ENCODE data around the gene BAHCC1. TPM values are rescaled to one million over a fixed set of nuclear protein-coding genes. Genes with fewer than 3 reads are reported as not detected.
"Not testable (repeated sequence)": the region's sequence is repeated elsewhere in the genome, so short reads cannot be mapped to it uniquely, and the experiment has no call there.

BAHCC1 gene
- total RNA-seq, 2 donors from 2014 or later, result 0.52 to 0.84 TPM

DNA sequence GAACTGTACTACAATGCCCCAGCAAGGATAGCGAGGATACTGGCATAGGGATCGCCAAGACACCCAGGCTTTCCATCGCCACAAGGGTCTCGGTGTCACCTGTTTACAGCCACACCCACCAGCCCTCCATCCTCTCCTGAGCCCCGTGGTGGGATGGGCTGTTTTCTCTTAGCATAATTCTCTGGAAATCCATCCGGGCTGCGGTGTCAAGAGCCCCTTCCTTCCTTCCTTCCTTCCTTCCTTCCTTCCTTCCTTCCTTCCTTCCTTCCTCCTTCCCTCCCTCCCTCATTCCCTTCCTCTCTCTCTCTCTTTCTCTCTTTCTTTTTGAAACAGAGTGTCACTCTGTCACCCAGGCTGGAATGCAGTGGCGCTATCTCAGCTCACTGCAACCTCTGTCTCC is 36.0 kb upstream of the BAHCC1 start:
- H3K4me3 Mint-ChIP-seq, result no peak overlapping the region
- DNase-seq (ENCODE audit: low spot score) (no peak), ATAC-seq (no peak)
- no peaks in the 10 kb centered on the region for H3K9me3 Mint-ChIP-seq
- H3K27me3 Mint-ChIP-seq, result peaks cover 40 to 45% of the 10 kb centered on the region in 2 donors
- H3K27ac Mint-ChIP-seq, result peak overlapping the region; percentile 14 to 29
- H3K4me1 Mint-ChIP-seq (ENCODE audit: low read depth in 2 of 2), result peaks cover 25 to 28% of the 10 kb centered on the region in 2 donors
- no peaks in the 10 kb centered on the region for H3K36me3 Mint-ChIP-seq

DNA sequence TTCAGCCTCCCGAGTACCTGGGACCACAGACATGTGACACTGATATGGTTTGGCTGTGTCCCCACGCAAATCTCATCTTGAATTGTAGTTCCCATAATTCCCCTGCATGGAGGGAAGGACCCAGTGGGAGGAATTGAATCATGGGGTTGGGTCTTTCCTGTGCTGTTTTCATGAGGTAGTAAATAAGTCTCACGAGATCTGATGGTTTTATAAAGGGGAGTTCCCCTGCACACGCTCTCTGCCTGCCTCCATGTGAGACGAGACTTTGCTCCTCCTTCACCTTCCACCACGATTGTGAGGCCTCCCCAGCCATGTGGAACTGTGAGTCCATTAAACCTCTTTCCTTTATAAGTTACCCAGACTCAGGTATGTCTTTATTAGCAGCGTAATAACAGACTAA is 33.3 kb upstream of the BAHCC1 start:
- not testable (repeated sequence) for ATAC-seq; DNase-seq (ENCODE audit: low spot score); H3K36me3 Mint-ChIP-seq; H3K9me3 Mint-ChIP-seq
- peaks cover 38 to 47% of the 10 kb centered on the region in 2 donors for H3K27me3 Mint-ChIP-seq
- peak overlapping the region; percentile 38 for H3K4me3 Mint-ChIP-seq
- H3K27ac Mint-ChIP-seq, result peak overlapping the region in 1 of 2 donors; percentile 35
- peaks cover 18 to 43% of the 10 kb centered on the region in 2 donors for H3K4me1 Mint-ChIP-seq (ENCODE audit: low read depth in 2 of 2)

DNA sequence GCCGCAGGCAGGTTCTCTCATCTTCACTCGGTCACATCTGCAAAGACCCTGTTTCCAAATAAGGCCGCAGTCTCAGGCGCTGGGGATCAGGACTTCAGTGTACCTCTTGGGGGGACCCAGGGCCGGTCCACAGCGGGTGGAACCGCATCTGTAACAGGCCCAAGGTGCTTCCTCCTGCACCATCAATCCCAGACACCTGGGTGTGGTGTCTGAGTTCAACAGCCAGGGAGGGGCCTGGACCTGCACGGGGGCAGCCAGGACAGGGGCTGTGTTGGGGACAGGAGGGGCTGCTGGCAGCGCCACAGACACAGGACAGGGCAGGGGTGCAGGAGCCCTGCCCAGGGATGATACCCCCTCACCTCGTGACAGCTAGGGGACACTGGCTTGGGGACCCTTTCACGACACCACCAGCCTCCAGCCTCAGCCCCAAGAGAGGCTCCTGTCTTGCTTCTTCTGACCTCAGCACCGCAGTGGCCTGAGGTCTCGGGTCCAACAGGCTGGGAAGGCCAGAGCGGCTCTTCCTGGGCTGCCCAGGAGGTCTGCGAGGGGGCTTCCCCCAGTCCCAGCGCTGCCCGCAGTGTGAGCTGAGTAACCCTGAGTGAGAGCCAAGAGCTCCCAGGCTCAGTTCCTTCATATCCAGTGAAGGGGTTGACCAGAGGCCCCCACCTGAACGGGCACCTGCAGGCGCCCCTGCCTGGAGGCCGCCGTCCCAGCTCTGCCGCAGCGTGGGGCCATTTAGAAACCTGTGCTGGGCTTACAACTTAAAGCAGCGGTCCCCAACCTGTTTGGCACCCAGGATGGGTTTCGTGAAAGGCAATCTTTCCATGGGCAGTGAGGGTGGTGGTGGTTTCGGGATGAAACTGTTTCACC is 30.7 kb upstream of the BAHCC1 start:
- Mint-ChIP-seq H3K36me3 (no peaks in the 10 kb centered on the region), H3K27me3 (peaks cover 26 to 35% of the 10 kb centered on the region in 2 donors), H3K4me3 (no peak overlapping the region), H3K27ac (peak overlapping the region in 1 of 2 donors; percentile 43), H3K9me3 (no peaks in the 10 kb centered on the region), H3K4me1 (ENCODE audit: low read depth in 2 of 2) (peaks cover 4 to 26% of the 10 kb centered on the region in 2 donors)
- DNase-seq (ENCODE audit: low spot score) (no peak), ATAC-seq (no peak)

DNA sequence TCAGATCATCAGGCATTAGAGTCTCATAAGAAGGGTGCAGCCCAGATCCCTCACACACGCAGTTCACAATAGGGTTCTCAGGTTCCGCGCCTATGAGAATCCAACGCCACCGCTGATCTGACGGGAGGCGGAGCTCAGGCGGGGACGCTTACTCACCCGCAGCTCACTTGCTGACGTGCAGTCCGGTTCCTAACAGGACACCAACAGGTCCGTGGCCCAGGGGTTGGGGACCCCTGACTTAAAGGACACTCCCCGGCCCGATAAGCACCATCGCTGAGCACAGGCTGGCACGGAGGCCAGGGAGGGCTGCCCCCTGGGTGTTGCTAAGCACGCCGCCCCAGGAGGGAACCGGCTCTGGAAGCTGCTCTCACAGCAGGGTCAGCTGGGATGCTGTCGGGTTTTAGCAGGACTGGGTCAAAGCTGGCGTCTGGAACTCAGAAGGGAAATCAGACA is 30.1 kb upstream of the BAHCC1 start:
- Mint-ChIP-seq H3K9me3 (no peaks in the 10 kb centered on the region), H3K27ac (no peak overlapping the region), H3K36me3 (no peaks in the 10 kb centered on the region), H3K4me3 (peak overlapping the region; percentile 30), H3K4me1 (ENCODE audit: low read depth in 2 of 2) (peaks cover 4 to 25% of the 10 kb centered on the region in 2 donors), H3K27me3 (peaks cover 26 to 33% of the 10 kb centered on the region in 2 donors)
- ATAC-seq (peak; percentile 60 to 79), DNase-seq (ENCODE audit: low spot score) (no peak)

DNA sequence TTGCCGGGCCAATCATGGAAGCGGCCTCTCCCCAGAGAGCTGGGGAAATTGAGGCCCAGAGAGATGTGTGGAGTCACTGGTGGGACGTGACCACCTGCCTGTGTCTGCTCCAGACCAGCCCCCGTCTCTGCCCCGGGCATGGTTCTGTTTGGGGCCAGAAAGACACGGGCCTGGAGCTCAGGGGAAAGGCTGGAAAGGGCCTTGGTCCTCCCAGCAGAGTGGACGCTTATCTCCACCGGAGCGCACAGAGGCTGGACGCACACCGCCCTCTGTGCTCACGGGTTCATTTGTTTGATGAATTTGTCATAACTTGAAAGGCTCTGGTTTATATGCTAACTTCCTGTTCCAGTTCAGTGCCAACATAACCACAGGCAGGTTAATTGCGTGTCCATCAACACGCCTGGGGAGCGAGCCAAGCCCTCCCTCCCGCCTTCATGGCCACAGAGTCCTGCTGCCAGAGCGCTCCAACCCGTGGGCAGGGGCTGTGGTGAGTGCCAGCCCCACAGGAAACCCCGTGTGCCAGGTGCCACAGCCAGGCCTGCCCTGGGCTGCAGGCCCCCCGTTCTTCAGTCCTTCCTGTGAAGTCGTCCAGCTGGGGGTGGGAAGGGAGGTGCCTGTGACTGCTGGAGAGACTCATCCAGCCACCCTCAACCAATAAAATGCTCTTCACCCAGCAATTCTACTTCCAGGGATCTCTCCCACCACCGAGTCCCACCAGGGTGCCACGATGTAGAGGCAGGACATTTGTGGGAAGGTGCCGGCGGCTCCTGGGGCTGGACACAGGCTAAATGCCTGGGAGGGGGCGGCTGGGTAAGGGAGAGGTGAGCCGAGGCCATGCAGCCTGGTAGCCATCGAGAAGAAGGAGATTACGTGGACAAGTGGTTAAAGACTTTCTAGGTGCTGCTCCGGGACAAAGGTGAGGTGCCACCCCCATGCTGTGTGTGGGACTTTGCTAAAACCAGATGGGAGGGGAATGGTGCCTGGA is 29.4 kb upstream of the BAHCC1 start:
- Mint-ChIP-seq H3K4me1 (ENCODE audit: low read depth in 2 of 2) (peaks cover 4 to 23% of the 10 kb centered on the region in 2 donors), H3K36me3 (no peaks in the 10 kb centered on the region), H3K4me3 (peak overlapping the region; percentile 30), H3K27ac (no peak overlapping the region), H3K9me3 (no peaks in the 10 kb centered on the region), H3K27me3 (peaks cover 20 to 27% of the 10 kb centered on the region in 2 donors)
- ATAC-seq (peak; percentile 60 to 69), DNase-seq (ENCODE audit: low spot score) (no peak)

DNA sequence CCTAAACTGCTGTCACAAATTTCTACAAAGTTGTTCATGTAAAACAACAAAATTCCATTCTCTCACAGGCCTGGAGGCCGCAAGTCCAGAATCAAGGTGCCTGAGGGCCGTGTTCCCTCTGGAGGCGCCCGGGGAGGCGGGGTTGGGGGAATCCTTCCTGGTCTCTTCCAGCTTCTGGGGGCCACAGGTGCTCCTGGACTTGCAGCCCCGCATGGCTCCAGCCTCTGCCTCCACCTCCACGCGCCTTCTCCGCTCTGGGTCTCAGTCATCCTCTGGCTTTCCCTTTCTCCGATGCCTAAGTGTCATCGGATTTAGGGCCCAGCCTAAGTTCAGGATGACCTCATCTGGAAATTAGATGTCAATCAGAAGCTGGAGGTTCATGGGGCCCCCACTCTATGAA is 28.6 kb upstream of the BAHCC1 start:
- Mint-ChIP-seq H3K27me3 (peaks cover 20 to 27% of the 10 kb centered on the region in 2 donors), H3K27ac (no peak overlapping the region), H3K4me1 (ENCODE audit: low read depth in 2 of 2) (peaks cover 4 to 23% of the 10 kb centered on the region in 2 donors), H3K4me3 (no peak overlapping the region), H3K9me3 (no peaks in the 10 kb centered on the region), H3K36me3 (no peaks in the 10 kb centered on the region)
- no peak for ATAC-seq
- no peak for DNase-seq (ENCODE audit: low spot score)

DNA sequence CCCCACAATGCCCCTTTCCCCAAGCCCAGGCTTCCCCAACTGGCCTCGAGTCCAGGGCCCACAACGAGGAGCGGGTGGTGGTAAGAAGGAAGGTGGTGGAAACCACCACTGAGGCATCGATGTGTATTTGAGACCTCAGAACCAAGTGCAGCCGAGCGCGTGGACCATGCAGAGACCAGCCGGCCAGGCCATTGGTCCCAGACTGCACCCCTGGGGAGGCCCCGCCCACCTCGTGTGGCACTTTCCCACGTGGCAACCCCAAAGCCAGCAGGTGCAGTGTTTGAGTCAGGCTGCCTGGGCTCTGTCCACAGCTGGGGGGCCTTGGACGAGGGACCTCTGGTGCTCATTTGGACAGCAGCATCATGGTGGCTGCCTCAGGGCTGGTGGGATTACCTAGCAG is 28.1 kb upstream of the BAHCC1 start:
- Mint-ChIP-seq H3K36me3 (no peaks in the 10 kb centered on the region), H3K4me1 (ENCODE audit: low read depth in 2 of 2) (peaks cover 2 to 20% of the 10 kb centered on the region in 2 donors), H3K4me3 (no peak overlapping the region), H3K27ac (no peak overlapping the region), H3K9me3 (no peaks in the 10 kb centered on the region), H3K27me3 (peaks cover 16 to 22% of the 10 kb centered on the region in 2 donors)
- no peak for DNase-seq (ENCODE audit: low spot score)
- no peak for ATAC-seq

DNA sequence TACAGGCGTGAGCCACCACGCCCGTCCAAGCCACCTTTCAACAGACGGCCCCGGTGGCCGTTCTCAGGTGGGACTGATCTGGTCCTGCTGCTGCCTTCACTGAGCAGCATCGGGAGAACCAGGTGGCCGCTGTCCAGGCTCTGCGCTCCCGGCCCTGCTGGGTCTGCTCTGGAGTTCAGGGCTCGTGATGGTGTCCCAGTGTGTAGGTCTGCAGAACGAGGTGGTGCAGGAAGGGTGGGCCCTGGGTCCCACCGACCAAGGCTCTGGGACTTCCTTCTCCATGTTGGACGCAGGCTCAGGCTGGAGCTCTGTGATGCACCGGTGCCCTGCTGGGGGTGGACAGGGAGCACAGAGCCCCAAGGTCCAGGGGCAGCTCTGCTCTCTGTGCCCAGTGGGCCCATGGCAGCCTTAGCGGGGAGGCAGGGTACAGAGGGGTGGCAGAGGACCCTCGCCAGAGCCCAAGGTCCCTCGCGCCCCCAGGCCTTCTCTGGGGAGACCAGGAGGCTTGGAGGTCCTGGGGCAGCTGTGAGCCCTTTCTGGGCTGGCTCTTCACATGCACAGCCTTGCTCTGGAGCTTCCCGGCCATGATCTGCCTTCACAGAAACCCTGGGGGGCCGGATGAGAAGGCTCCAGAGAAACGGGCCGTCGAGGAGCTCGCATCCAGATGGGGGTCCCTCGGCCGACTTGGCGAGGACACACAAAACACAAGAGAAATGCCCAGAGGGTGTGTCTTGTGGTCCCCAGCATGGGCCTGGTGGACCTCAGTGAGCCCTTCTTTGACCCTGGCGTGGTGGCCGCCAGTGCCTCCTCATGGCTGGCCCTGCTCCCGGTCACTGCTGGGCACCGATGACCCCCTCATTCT is 26.9 kb upstream of the BAHCC1 start:
- ATAC-seq (no peak), DNase-seq (ENCODE audit: low spot score) (no peak)

DNA sequence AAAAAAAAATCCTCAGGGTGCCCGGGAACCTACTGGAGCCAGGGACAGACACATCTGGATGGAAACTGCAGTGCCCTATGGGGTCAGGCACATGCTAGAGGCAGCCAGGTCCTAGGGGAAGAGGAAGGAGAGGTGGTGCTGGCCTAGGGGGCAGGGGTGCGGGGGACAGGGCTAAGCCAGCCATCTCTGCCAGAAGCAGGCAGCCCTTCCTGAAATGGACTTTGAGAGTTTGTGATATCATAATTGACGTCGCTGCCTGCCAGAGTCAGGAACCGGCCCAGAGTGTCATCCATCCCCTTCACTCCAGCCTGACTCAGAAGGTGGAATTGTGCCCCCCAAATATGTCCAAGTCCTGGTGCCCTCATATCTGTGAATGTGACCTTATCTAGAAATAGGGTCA is 25.0 kb upstream of the BAHCC1 start:
- Mint-ChIP-seq H3K36me3 (no peaks in the 10 kb centered on the region), H3K4me3 (no peak overlapping the region), H3K9me3 (no peaks in the 10 kb centered on the region), H3K27me3 (peaks cover 0 to 2% of the 10 kb centered on the region in 2 donors), H3K4me1 (ENCODE audit: low read depth in 2 of 2) (peaks cover 0 to 15% of the 10 kb centered on the region in 2 donors), H3K27ac (no peak overlapping the region)
- ATAC-seq (no peak), DNase-seq (ENCODE audit: low spot score) (no peak)

More for the DNA sequence above, 26.9 kb upstream of the BAHCC1 start:
- Mint-ChIP-seq H3K9me3 (no peaks in the 10 kb centered on the region), H3K27ac (no peak overlapping the region), H3K36me3 (no peaks in the 10 kb centered on the region), H3K4me1 (ENCODE audit: low read depth in 2 of 2) (peaks cover 0 to 23% of the 10 kb centered on the region in 2 donors), H3K4me3 (no peak overlapping the region), H3K27me3 (peaks cover 6 to 10% of the 10 kb centered on the region in 2 donors)

DNA sequence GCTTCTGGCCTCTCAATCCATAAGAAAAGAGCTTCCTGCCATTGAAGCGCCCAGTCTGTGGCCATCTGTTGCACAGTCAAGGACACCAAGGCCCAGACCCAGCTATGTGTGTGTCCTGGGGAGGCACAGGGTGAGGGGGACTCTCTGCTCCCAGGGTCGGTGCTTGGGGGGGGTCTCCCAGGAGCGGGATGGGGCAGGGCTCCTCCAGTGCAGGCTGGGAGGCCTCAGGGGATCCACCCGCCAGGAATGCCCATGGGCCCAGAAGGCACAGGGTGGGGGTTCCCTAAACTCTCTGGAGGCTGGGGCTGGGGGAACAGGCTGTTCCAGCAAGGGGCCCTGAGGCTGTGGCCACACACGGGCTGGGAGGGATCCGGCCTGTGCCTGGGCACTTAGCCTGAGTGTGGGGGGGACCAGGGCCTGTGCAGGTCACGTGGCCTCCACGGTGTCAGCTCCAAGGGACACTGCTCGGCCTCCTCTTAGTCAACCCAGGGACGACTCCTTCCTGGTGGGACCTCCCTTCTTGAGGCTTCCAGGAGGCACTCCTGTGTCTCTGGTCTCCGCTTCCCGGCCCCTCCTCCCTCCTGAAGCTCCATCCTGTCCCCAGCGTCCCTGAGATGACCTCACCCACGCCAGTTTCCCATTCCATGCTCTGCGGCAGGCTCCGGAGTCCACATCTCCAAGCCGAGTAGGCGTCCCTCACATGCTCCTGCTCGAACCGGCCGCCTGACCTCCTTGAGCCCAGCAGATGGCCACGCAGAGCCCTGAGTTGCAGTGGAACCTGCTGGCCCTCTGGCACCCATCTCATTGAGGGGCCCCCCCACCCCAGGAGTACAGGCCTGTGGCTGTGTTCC is 23.1 kb upstream of the BAHCC1 start:
- Mint-ChIP-seq H3K9me3 (no peaks in the 10 kb centered on the region), H3K4me3 (no peak overlapping the region), H3K36me3 (no peaks in the 10 kb centered on the region), H3K27me3 (peaks cover 0 to 4% of the 10 kb centered on the region in 2 donors), H3K4me1 (ENCODE audit: low read depth in 2 of 2) (peaks cover 0 to 4% of the 10 kb centered on the region in 2 donors), H3K27ac (no peak overlapping the region)
- DNase-seq (ENCODE audit: low spot score) (no peak), ATAC-seq (peak in 1 of 2 donors; percentile 62)

DNA sequence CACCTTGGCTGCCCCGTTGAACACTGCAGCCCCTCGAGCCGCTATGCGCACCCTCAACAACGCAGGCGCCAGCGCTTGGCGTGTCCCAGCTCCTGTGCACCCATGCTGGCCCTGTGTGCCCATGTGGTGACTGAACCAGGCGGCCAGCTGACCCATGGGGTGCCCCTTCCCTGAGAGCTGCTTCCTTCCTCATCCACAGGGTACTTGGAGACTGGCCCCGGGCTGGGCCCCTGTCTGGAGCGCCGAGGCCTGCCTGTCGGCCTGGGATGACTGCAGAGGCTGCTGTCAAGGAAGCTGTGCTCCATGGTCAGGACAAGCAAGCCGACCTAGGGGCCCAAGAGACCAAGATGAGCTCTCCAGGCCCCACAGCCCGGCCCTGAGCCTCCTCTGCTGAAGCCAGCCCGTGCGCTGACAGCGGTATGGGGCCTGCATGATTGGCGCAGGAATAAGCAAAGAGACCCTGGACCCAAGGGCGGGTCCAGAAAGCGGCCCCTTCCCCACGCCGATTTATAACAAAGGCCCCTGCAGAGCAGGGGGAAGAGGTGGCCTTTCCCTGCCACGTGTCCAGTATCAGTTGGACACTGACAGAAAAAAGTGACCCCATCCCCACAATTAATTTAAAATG is 21.6 kb upstream of the BAHCC1 start:
- H3K4me3 Mint-ChIP-seq, result no peak overlapping the region
- DNase-seq (ENCODE audit: low spot score), result no peak
- peaks cover 0 to 4% of the 10 kb centered on the region in 2 donors for H3K27me3 Mint-ChIP-seq
- H3K36me3 Mint-ChIP-seq, result no peaks in the 10 kb centered on the region
- no peaks in the 10 kb centered on the region for H3K9me3 Mint-ChIP-seq
- peak overlapping the region in 1 of 2 donors; percentile 14 for H3K27ac Mint-ChIP-seq
- ATAC-seq, result no peak
- peaks cover 0 to 4% of the 10 kb centered on the region in 2 donors for H3K4me1 Mint-ChIP-seq (ENCODE audit: low read depth in 2 of 2)

DNA sequence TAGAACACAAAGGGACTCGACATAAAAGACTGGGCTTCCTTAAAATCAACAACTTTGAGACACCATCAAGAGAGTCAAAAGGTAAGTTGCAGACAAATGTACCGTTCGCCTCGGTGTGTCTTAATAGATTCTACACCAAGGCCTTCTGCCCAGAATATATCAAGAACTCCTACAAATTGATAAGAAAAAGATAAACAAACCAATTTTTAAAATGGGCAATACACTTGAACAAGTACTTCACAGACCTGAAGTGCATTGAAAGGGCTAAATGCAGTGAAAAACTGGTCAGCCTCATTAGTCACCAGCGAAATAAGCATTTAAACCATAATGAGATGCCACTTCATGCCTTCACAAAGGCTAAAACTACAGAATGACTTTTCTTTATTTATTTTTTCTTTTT is 20.4 kb upstream of the BAHCC1 start:
- ATAC-seq, result no peak
- no peak overlapping the region for H3K4me3 Mint-ChIP-seq
- no peaks in the 10 kb centered on the region for H3K36me3 Mint-ChIP-seq
- no peak overlapping the region for H3K27ac Mint-ChIP-seq
- H3K27me3 Mint-ChIP-seq, result peaks cover 0 to 2% of the 10 kb centered on the region in 2 donors
- no peaks in the 10 kb centered on the region for H3K9me3 Mint-ChIP-seq
- H3K4me1 Mint-ChIP-seq (ENCODE audit: low read depth in 2 of 2), result peaks cover 0 to 4% of the 10 kb centered on the region in 2 donors
- DNase-seq (ENCODE audit: low spot score), result no peak

Data from natural killer cell treated with Interleukin-12 subunit alpha and Interleukin-12 subunit beta and Interleukin-15 and Interleukin-18, amount 100 ng/mL, for 72 hours (primary cell).